SK-N-MC (cell line): ENCODE data around the gene PTPN1.
"Not testable (repeated sequence)": the region's sequence is repeated elsewhere in the genome, so short reads cannot be mapped to it uniquely, and the experiment has no call there.

Experiments
- DNase-seq: peaks from one replicate; pipeline ENCODE4 v3.0.0-alpha.2; 2011; ENCODE audit warnings: low read depth, low spot score
- H3K27ac ChIP-seq: fragments of 200-600 bp; sonication (generic); 2 replicates; pipeline ENCODE4 v1.5.1; 2016; ENCODE audit warnings: mixed run types
- H3K36me3 ChIP-seq: fragments of 200-600 bp; sonication (generic); 2 replicates; pipeline ENCODE4 v1.6.1; 2017; ENCODE audit warnings: antibody characterized with exemption, low read length, mixed read lengths; ENCODE audit not compliant: insufficient read depth
- H3K4me3 ChIP-seq: fragments of 200-600 bp; sonication (generic); 2 replicates; pipeline ENCODE4 v1.5.1; 2016
- H3K9ac ChIP-seq: fragments of 200-600 bp; sonication (generic); 2 replicates; pipeline ENCODE4 v1.8.0; 2017; ENCODE audit warnings: mixed run types, mixed read lengths; ENCODE audit not compliant: insufficient read length
- H3K9me3 ChIP-seq: fragments of 200-600 bp; sonication (generic); 2 replicates; pipeline ENCODE4 v1.6.1; 2017; ENCODE audit warnings: low read depth, mild to moderate bottlenecking, antibody characterized with exemption, low read length, moderate library complexity, mixed read lengths
- EZH2 ChIP-seq: fragments of 200-600 bp; sonication (generic); IDR thresholded peaks from one replicate; pipeline ENCODE4 v1.6.1; 2017; ENCODE audit warnings: antibody characterized with exemption
- FOXP2 ChIP-seq: optimal IDR thresholded peaks from 2 replicates; pipeline ENCODE3; 2011; ENCODE audit warnings: mild to moderate bottlenecking, moderate library complexity; ENCODE audit not compliant: insufficient read depth; ENCODE audit errors: extremely low read length, control extremely low read depth
- POLR2AphosphoS5 ChIP-seq: IDR thresholded peaks from 2 replicates; pipeline ENCODE4 v1.6.1; 2012; ENCODE audit warnings: mild to moderate bottlenecking, low read depth, low read length, borderline replicate concordance

The PTPN1 gene

DNA sequence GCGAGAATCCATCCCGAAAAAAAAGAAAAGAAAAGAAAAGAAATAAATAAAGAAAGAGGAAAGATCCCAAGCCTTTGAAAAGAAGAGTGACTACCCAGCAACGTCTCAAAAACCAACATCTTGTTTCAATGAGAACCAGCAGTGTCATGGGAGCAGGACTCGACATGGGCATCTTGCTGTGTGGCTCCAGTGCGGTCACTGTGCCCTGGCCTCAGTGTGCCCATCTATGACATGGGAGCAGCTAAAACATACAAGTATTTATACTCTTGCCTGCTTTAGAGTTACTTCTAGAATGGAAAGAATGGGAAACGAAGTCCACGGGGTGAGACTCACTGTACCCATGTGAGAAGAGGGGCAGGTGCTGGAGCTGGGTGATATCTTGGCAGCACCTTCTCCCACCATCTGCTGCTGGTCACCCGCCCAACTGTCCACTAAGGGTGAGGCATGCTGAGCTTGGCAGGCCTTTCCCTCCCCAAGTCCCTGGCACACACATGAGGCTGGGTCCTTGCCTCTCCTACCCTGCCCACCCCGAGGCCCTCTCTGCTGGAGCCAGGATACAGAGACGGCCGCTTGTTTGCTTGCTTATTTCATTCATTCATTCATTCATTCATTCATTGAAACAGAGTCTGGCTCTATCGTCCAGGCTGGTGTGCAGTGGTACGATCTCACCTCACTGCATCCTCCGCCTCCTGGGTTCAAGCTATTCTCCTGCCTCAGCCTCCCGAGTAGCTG lies 103.4 kb downstream of the PTPN1 start:
- no peak for DNase-seq
- no peak overlapping the region for H3K9ac ChIP-seq
- H3K4me3 ChIP-seq = no peak overlapping the region
- no peaks in the 10 kb centered on the region for H3K9me3 ChIP-seq
- TF ChIP-seq EZH2 (no peak), POLR2AphosphoS5 (no peak), FOXP2 (no peak)
- no peak overlapping the region for H3K27ac ChIP-seq
- 0 out of 2 replicates have a peak, but pooled peaks cover 3% of the 10 kb centered on the region for H3K36me3 ChIP-seq

DNA sequence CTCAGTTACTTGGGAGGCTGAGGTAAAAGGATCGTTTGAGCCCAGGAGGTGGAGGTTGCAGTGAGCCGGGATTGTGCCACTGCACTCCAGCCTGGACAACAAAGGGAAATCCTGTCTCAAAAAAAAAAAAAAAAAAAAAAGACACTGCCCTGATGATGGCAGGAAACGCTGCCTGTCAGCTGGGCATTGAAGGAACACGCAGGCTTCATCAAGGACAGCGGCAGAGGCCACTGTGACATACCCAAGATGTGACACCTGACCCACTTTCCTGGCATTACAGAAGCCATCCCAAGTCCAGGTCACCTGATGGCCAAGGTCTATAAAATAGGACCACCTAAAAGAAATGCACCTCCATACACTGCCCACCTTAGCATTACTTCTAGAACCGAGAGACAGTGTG lies 105.2 kb downstream of the PTPN1 start:
- DNase-seq = no peak
- Histone ChIP-seq H3K9ac (no peak overlapping the region), H3K4me3 (no peak overlapping the region), H3K36me3 (peaks cover 3% of the 10 kb centered on the region; the same call in 1 of the 2 replicates), H3K9me3 (no peaks in the 10 kb centered on the region), H3K27ac (no peak overlapping the region)
- TF ChIP-seq FOXP2 = no peak
- TF ChIP-seq EZH2 = no peak
- TF ChIP-seq POLR2AphosphoS5 = no peak

- TF ChIP-seq POLR2AphosphoS5 = no peak
- TF ChIP-seq FOXP2 = no peak
- TF ChIP-seq EZH2 = no peak
- H3K9ac ChIP-seq = no peak overlapping the region
- H3K36me3 ChIP-seq = peaks cover 3% of the 10 kb centered on the region; the same call in 1 of the 2 replicates
- no peak overlapping the region for H3K4me3 ChIP-seq
- H3K27ac ChIP-seq = no peak overlapping the region
- H3K9me3 ChIP-seq = no peaks in the 10 kb centered on the region
- DNase-seq = no peak
These were observed 106.8 kb downstream of the PTPN1 start for GRCh38 chr20:50617022-50617421.

- no peak for DNase-seq
- no peak for TF ChIP-seq EZH2
- TF ChIP-seq POLR2AphosphoS5 = no peak
- TF ChIP-seq FOXP2 = no peak
- H3K9me3 ChIP-seq = no peaks in the 10 kb centered on the region
- H3K27ac ChIP-seq = no peak overlapping the region
- H3K9ac ChIP-seq = no peak overlapping the region
- peaks cover 3% of the 10 kb centered on the region; the same call in 1 of the 2 replicates for H3K36me3 ChIP-seq
- no peak overlapping the region for H3K4me3 ChIP-seq
These were observed 108.4 kb downstream of the PTPN1 start for GRCh38 chr20:50618537-50618936.

- H3K36me3 ChIP-seq, H3K4me3 ChIP-seq, H3K9ac ChIP-seq, H3K9me3 ChIP-seq, H3K27ac ChIP-seq, DNase-seq: not testable (repeated sequence)
These were observed 110.3 kb downstream of the PTPN1 start for GRCh38 chr20:50620459-50620858.

GRCh38 chr20:50621068-50621665 lies 111.0 kb downstream of the PTPN1 start:
- TF ChIP-seq POLR2AphosphoS5 = no peak
- no peak for TF ChIP-seq FOXP2
- TF ChIP-seq EZH2 = no peak
- H3K9me3 ChIP-seq = no peaks in the 10 kb centered on the region
- H3K27ac ChIP-seq = no peak overlapping the region
- no peak overlapping the region for H3K4me3 ChIP-seq
- no peak for DNase-seq
- H3K36me3 ChIP-seq = no peaks in the 10 kb centered on the region; the same call in 1 of the 2 replicates
- H3K9ac ChIP-seq = no peak overlapping the region

DNA sequence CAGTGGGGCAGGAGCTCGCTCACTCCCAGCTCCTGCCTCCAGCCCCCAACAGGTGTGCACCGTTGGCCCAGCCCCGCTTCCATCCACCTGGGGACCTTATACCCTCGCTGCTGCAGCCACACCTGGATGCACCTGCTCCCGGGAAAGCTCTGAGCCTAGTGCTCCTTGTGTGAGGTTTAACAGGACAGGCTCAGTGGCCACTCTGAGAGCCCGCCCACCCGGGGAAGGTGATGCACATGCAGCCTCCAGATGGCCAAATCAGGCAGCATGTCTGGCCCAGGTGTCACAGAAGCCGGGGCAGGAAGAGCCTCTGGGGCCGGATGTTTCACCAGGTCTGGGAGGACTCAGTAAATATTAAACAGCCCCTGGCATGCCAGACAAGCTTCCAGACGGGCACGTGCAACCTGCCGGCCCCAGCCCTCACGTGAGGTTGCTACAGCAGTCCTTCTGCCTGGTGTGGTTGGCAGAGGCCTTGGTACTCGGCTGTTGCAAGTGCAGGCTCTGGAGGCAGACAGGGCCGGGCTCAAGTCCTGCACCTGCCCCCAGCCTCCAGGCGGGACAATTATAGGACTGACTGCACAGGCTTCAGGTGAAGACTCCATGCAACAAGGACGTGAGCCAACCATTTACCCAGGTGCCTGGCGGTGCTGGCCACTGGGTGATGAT lies 114.3 kb downstream of the PTPN1 start:
- Histone ChIP-seq H3K36me3 (no peaks in the 10 kb centered on the region; the same call in 1 of the 2 replicates), H3K4me3 (no peak overlapping the region), H3K27ac (no peak overlapping the region), H3K9me3 (no peaks in the 10 kb centered on the region), H3K9ac (no peak overlapping the region)
- no peak for DNase-seq
- TF ChIP-seq EZH2 (no peak), FOXP2 (no peak), POLR2AphosphoS5 (no peak)

DNA sequence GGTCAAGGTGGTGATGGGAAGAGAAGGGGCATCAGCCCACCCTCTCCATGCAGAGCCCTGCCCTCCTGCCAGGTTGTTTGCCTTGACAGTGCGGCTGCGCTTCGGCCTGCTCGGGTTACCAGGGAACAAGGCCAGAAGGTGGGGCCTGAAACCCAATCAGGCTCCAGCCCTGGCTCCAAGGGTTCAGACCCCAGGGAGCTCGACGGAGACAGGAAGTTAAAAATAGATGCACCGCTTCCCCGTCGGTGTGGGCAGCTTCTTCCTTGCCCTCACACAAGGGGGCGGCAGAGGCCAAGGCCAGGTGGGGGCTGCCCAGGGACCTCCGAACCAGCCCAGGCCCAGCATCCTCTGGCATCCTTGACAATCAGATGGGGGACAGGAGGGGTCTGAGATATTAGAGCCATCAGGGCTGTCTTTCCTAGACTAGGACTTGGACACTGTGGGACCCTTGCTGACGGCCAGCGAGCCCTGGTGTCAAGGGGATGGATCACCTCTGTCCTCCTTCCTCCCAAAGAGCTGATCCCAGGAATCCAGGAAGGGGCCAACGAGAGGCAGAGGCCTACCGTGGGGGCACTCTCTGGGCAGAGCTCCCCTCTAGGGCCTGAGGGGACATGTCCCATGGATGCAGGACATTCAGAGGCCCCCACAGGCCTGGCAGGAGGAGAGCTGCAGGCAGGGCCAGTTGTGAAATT lies 115.9 kb downstream of the PTPN1 start:
- no peak for TF ChIP-seq EZH2
- TF ChIP-seq FOXP2 = no peak
- no peak for TF ChIP-seq POLR2AphosphoS5
- no peaks in the 10 kb centered on the region; the same call in 1 of the 2 replicates for H3K36me3 ChIP-seq
- H3K9ac ChIP-seq = no peak overlapping the region
- DNase-seq = no peak
- no peak overlapping the region for H3K4me3 ChIP-seq
- no peak overlapping the region for H3K27ac ChIP-seq
- no peaks in the 10 kb centered on the region for H3K9me3 ChIP-seq
